ENCODE data around the gene RAB20. TPM values are rescaled to one million over a fixed set of nuclear protein-coding genes. Genes with fewer than 3 reads are reported as not detected.

The RAB20 gene
- total RNA-seq, 1 experiment from 2014 or later: 1.7 TPM

- Mint-ChIP-seq H3K4me3 (ENCODE audit: unreplicated experiment) (no peak overlapping the region), H3K36me3 (ENCODE audit: insufficient read depth, unreplicated experiment) (no peaks in the 10 kb centered on the region), H3K27ac (ENCODE audit: low read depth, unreplicated experiment) (no peak overlapping the region), H3K27me3 (ENCODE audit: insufficient read depth, unreplicated experiment) (no peaks in the 10 kb centered on the region), H3K9me3 (ENCODE audit: unreplicated experiment) (no peaks in the 10 kb centered on the region), H3K4me1 (ENCODE audit: insufficient read depth, unreplicated experiment) (peaks cover 14% of the 10 kb centered on the region)
- TF ChIP-seq, protein P1, sequence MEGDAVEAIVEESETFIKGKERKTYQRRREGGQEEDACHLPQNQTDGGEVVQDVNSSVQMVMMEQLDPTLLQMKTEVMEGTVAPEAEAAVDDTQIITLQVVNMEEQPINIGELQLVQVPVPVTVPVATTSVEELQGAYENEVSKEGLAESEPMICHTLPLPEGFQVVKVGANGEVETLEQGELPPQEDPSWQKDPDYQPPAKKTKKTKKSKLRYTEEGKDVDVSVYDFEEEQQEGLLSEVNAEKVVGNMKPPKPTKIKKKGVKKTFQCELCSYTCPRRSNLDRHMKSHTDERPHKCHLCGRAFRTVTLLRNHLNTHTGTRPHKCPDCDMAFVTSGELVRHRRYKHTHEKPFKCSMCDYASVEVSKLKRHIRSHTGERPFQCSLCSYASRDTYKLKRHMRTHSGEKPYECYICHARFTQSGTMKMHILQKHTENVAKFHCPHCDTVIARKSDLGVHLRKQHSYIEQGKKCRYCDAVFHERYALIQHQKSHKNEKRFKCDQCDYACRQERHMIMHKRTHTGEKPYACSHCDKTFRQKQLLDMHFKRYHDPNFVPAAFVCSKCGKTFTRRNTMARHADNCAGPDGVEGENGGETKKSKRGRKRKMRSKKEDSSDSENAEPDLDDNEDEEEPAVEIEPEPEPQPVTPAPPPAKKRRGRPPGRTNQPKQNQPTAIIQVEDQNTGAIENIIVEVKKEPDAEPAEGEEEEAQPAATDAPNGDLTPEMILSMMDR (IDR thresholded peaks at IDR 0.05; ENCODE audit: unreplicated experiment): no peak
- no peak for DNase-seq (ENCODE audit: unreplicated experiment)
- BruUV-seq (replicated peaks): no TSS peak
- CTCF ChIA-PET: no interaction called here
- intact Hi-C loops (cut with micrococcal nuclease): no loop called here
- POLR2A ChIA-PET: no interaction called here
Measured at GRCh38 chr13:110523180-110523579, 38.3 kb downstream of the RAB20 start.

DNA sequence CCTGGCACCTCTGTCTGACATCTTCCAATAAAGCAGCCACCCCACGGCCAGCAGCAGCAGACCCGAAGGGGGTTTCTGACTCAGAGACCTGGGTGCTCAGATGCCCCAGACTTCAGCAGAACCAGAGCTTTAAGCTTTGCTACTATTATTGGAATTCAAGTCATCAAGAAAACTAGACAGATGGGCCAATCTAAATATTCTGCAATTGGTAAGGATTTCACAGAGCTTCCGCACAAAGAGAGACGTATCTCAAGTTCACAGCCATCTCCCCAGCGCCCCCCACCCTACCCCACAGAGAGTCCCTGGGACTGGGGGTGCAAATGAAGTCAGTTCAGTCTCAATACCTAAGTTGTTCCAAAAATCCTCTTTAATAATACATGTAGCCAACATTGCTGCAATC lies 38.8 kb downstream of the RAB20 start:
- POLR2A ChIA-PET: no interaction called here
- intact Hi-C loops (cut with micrococcal nuclease): no loop called here
- peaks cover 14% of the 10 kb centered on the region for H3K4me1 Mint-ChIP-seq (ENCODE audit: insufficient read depth, unreplicated experiment)
- H3K36me3 Mint-ChIP-seq (ENCODE audit: insufficient read depth, unreplicated experiment): no peaks in the 10 kb centered on the region
- no peak overlapping the region for H3K27ac Mint-ChIP-seq (ENCODE audit: low read depth, unreplicated experiment)
- no peaks in the 10 kb centered on the region for H3K27me3 Mint-ChIP-seq (ENCODE audit: insufficient read depth, unreplicated experiment)
- DNase-seq (ENCODE audit: unreplicated experiment): no peak
- no peak overlapping the region for H3K4me3 Mint-ChIP-seq (ENCODE audit: unreplicated experiment)
- H3K9me3 Mint-ChIP-seq (ENCODE audit: unreplicated experiment): no peaks in the 10 kb centered on the region
- TF ChIP-seq, protein P1 (IDR thresholded peaks at IDR 0.05; ENCODE audit: unreplicated experiment): no peak
- BruUV-seq (replicated peaks): no TSS peak
- CTCF ChIA-PET: no interaction called here

DNA sequence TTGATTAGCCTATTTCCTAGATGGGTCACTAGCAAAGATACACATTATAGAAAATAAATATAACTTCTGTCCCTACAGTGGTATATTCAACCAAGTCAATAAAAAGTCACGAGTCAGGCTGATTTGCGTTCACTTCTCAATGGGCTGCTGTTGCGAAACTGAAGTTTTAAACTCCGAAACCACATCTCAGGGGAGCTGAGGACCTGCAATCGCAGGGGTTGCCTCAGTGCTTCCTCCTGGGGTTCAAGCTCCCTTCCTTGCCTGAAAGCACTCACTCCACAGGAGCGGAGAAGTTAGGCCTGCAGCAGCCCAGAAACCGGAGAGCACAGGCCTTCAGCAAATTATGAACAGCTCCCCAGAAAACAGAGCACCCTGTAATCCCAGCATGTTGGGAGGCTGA lies 39.6 kb downstream of the RAB20 start:
- POLR2A ChIA-PET: no interaction called here
- H3K9me3 Mint-ChIP-seq (ENCODE audit: unreplicated experiment): no peaks in the 10 kb centered on the region
- peaks cover 20% of the 10 kb centered on the region for H3K4me1 Mint-ChIP-seq (ENCODE audit: insufficient read depth, unreplicated experiment)
- H3K36me3 Mint-ChIP-seq (ENCODE audit: insufficient read depth, unreplicated experiment): no peaks in the 10 kb centered on the region
- BruUV-seq (replicated peaks): no TSS peak
- H3K27me3 Mint-ChIP-seq (ENCODE audit: insufficient read depth, unreplicated experiment): no peaks in the 10 kb centered on the region
- CTCF ChIA-PET: interaction anchor here (0.6 kb wide), 1 partner anchor 84 kb away, joined by 3 read pairs; no protein-coding TSS in a partner anchor
- no peak overlapping the region for H3K4me3 Mint-ChIP-seq (ENCODE audit: unreplicated experiment)
- TF ChIP-seq, protein P1 (IDR thresholded peaks at IDR 0.05; ENCODE audit: unreplicated experiment): no peak
- no peak overlapping the region for H3K27ac Mint-ChIP-seq (ENCODE audit: low read depth, unreplicated experiment)
- peak; percentile 39 for DNase-seq (ENCODE audit: unreplicated experiment)
- intact Hi-C loops (cut with micrococcal nuclease): no loop called here

DNA sequence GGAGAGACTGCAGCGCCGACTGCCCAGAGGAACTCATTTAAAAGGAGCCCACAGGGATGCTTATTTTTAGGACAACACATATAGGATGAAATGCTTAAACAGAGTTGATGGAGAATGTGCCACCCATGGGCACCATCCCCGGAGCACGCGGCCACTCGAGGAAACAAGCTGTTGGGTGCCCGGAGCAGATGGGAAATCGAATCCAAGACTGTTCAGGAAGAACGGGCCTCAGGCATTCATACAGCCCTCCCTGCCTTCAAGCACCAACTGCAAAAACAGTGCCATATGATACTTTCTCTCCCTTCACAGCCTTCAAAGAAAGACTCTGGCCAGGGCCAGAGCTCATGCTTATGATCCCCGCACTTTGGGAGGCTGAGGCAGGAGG lies 40.2 kb downstream of the RAB20 start:
- no peak overlapping the region for H3K27ac Mint-ChIP-seq (ENCODE audit: low read depth, unreplicated experiment)
- peaks cover 20% of the 10 kb centered on the region for H3K4me1 Mint-ChIP-seq (ENCODE audit: insufficient read depth, unreplicated experiment)
- H3K27me3 Mint-ChIP-seq (ENCODE audit: insufficient read depth, unreplicated experiment): no peaks in the 10 kb centered on the region
- H3K36me3 Mint-ChIP-seq (ENCODE audit: insufficient read depth, unreplicated experiment): no peaks in the 10 kb centered on the region
- intact Hi-C loops (cut with micrococcal nuclease): no loop called here
- TF ChIP-seq, protein P1 (IDR thresholded peaks at IDR 0.05; ENCODE audit: unreplicated experiment): no peak
- no peaks in the 10 kb centered on the region for H3K9me3 Mint-ChIP-seq (ENCODE audit: unreplicated experiment)
- ChIA-PET POLR2A (interaction anchor here (0.7 kb wide), 1 partner anchor 658 kb away, joined by 3 read pairs; no protein-coding TSS in a partner anchor), CTCF (no interaction called here)
- BruUV-seq (replicated peaks): no TSS peak
- no peak overlapping the region for H3K4me3 Mint-ChIP-seq (ENCODE audit: unreplicated experiment)
- DNase-seq (ENCODE audit: unreplicated experiment): no peak
